Type B pancreatic cell (in vitro differentiated cells): ENCODE results near the gene GAB2. TPM values are rescaled to one million over a fixed set of nuclear protein-coding genes. Genes with fewer than 3 reads are reported as not detected.

Experiments used
- DNase-seq: peaks from one replicate; pipeline ENCODE4 v3.0.0; 2021; ENCODE audit warnings: mixed read lengths; ENCODE audit not compliant: unreplicated experiment; ENCODE audit errors: extremely low spot score
- H3K27ac Mint-ChIP-seq: 2 replicates; pipeline ENCODE4 v1.8.0; 2021; ENCODE audit warnings: mild to moderate bottlenecking, mixed read lengths
- H3K27me3 Mint-ChIP-seq: 2 replicates; pipeline ENCODE4 v1.8.0; 2021; ENCODE audit warnings: mixed read lengths
- H3K36me3 Mint-ChIP-seq: 2 replicates; pipeline ENCODE4 v1.8.0; 2021; ENCODE audit warnings: mixed read lengths
- H3K4me1 Mint-ChIP-seq: one replicate; pipeline ENCODE4 v1.8.0; 2021; ENCODE audit warnings: mixed read lengths; ENCODE audit not compliant: unreplicated experiment
- H3K4me3 Mint-ChIP-seq: 2 replicates; pipeline ENCODE4 v1.8.0; 2021; ENCODE audit warnings: mild to moderate bottlenecking, mixed read lengths
- H3K9me3 Mint-ChIP-seq: 2 replicates; pipeline ENCODE4 v1.8.0; 2021; ENCODE audit warnings: mixed read lengths
- CTCF ChIP-seq: fragments of 200-600 bp; sonication (generic); conservative IDR thresholded peaks from 2 replicates; pipeline ENCODE4 v1.5.0; 2021; ENCODE audit warnings: antibody characterized with exemption, mild to moderate bottlenecking
- total RNA-seq: library from RNA; stranded (reverse); gene quantifications from 2 replicates; pipeline ENCODE4 v1.2.1, GENCODE V29; 2021; ENCODE audit warnings: low replicate concordance

Gene GAB2
- total RNA-seq, 1 donor from 2014 or later, result 23.3 TPM

DNA sequence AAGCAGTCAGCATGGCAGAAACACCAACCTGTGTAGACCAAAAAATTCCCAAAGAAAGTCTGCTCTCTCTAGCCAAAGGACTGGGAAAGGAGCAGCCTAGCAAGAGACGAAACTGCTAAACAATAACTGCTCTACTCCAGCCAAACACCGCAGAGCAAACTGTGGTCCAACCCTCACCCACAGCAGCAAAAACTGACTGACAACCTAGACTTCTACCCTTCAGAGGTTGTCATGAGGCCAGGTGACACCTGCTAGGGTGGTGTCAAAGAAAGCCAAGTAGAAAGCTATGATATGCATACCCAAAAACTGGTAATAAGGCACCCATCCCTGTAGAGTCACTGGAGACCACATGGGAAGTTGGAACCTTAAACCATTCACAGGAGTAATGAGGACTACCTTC lies 11.8 kb downstream of the GAB2 start:
- no peak for DNase-seq
- H3K36me3 Mint-ChIP-seq, result peaks cover 38% of the 10 kb centered on the region
- no peak for TF ChIP-seq CTCF
- H3K9me3 Mint-ChIP-seq, result peaks cover 10% of the 10 kb centered on the region
- H3K4me1 Mint-ChIP-seq, result peaks cover 8% of the 10 kb centered on the region
- H3K27me3 Mint-ChIP-seq, result no peaks in the 10 kb centered on the region
- no peak overlapping the region for H3K27ac Mint-ChIP-seq
- H3K4me3 Mint-ChIP-seq, result no peak overlapping the region

DNA sequence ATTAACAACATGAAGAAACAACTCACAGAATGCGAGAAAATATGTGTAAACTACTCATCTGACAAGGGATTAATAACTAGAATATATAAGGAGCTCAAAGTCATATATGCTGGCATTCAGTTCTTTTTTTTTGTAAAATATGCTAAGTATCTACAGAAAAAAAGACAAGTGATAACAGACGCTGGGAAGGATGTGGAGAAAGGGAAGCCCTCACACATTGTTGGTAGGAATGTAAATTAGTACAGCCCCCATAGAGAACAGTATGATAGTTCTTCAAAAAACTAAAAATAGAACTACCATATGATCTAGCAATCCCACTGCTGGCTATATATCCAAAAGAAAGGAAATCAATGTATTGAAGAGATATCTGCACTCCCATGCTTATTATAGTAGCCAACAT lies 13.8 kb downstream of the GAB2 start:
- no peak for DNase-seq
- no peak for TF ChIP-seq CTCF
- Mint-ChIP-seq H3K36me3 (peaks cover 34% of the 10 kb centered on the region), H3K27me3 (no peaks in the 10 kb centered on the region), H3K4me1 (peaks cover 22% of the 10 kb centered on the region), H3K4me3 (no peak overlapping the region), H3K9me3 (peaks cover 10% of the 10 kb centered on the region), H3K27ac (no peak overlapping the region)

GRCh38 chr11:78402847-78403246 lies 14.8 kb downstream of the GAB2 start:
- no peak overlapping the region for H3K27ac Mint-ChIP-seq
- no peak overlapping the region for H3K4me3 Mint-ChIP-seq
- TF ChIP-seq CTCF, result no peak
- H3K9me3 Mint-ChIP-seq, result peaks cover 10% of the 10 kb centered on the region
- peaks cover 23% of the 10 kb centered on the region for H3K4me1 Mint-ChIP-seq
- DNase-seq, result no peak
- peaks cover 28% of the 10 kb centered on the region for H3K36me3 Mint-ChIP-seq
- H3K27me3 Mint-ChIP-seq, result no peaks in the 10 kb centered on the region

GRCh38 chr11:78400702-78401101 lies 16.9 kb downstream of the GAB2 start:
- Mint-ChIP-seq H3K27me3 (no peaks in the 10 kb centered on the region), H3K4me1 (peaks cover 23% of the 10 kb centered on the region), H3K4me3 (no peak overlapping the region), H3K36me3 (peaks cover 13% of the 10 kb centered on the region), H3K9me3 (peaks cover 4% of the 10 kb centered on the region), H3K27ac (peak overlapping the region; percentile 77)
- no peak for DNase-seq
- TF ChIP-seq CTCF, result no peak

- peak overlapping the region; percentile 5 for H3K4me3 Mint-ChIP-seq
- H3K27me3 Mint-ChIP-seq, result no peaks in the 10 kb centered on the region
- no peak for DNase-seq
- TF ChIP-seq CTCF, result no peak
- peaks cover 4% of the 10 kb centered on the region for H3K9me3 Mint-ChIP-seq
- H3K4me1 Mint-ChIP-seq, result peaks cover 23% of the 10 kb centered on the region
- H3K27ac Mint-ChIP-seq, result peak overlapping the region; percentile 77
- peaks cover 8% of the 10 kb centered on the region for H3K36me3 Mint-ChIP-seq
Observed at GRCh38 chr11:78400116-78400515, 17.5 kb downstream of the GAB2 start.

DNA sequence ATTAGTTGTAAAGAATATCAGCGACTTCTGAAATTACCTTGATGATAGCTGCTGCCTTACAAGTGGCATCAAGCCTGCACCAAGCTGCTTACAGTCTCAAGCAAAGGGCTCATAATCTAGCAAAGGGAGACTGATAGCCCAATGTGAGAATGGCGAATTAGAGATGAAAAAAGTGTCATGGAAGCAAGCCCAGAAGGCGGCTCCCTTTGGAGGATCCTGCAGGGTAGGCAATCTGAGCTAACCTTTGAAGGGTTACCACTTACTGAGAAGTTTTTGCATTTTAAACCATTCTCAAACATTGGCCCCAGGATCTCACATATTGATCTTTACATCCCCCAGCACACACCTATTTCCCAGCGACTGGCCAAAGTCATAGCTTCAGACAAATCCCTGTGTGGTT lies 18.5 kb downstream of the GAB2 start:
- H3K4me1 Mint-ChIP-seq, result peaks cover 23% of the 10 kb centered on the region
- H3K27me3 Mint-ChIP-seq, result no peaks in the 10 kb centered on the region
- H3K27ac Mint-ChIP-seq, result no peak overlapping the region
- no peak for DNase-seq
- peaks cover 9% of the 10 kb centered on the region for H3K36me3 Mint-ChIP-seq
- TF ChIP-seq CTCF, result no peak
- H3K9me3 Mint-ChIP-seq, result no peaks in the 10 kb centered on the region
- no peak overlapping the region for H3K4me3 Mint-ChIP-seq
